ENCODE results near the gene MAD1L1.

DNA sequence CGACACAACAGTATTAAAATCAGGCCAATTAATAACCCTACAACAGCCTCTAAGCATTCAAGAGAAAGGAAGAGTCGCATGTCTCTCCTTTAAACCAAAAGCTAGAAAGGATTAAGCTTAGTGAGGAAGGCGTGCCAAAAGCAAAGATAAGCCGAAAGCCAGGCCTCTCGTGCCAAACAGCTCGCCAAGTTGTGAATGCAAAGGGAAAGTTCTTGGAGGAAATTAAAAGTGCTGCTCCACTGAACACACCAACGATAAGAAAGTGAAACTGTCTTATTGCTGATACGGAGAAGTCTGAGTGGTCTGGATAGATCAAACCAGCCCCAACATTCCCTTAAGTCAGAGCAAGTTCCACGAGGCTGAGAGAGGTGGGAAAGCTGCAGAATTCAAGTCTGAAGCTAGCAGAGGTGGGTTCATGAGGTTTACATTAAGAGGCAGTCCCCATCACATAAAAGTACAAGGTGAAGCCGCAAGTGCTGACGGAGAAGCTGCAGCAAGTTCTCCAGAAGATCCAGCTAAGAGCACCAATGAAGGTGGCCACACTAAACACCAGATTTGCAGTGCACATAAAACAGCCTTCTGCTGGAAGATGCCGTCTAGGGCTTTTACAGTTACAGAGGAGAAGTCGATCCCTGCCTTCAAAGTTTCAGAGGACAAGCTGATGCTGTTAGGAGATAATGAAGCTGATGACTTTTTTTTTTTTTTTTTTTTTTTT is 194.8 kb downstream of the MAD1L1 start:
- no peak for TF ChIP-seq POLR2A (IDR thresholded peaks at IDR 0.05; ENCODE audit: low read depth, low read length)
- TF ChIP-seq, protein P1, sequence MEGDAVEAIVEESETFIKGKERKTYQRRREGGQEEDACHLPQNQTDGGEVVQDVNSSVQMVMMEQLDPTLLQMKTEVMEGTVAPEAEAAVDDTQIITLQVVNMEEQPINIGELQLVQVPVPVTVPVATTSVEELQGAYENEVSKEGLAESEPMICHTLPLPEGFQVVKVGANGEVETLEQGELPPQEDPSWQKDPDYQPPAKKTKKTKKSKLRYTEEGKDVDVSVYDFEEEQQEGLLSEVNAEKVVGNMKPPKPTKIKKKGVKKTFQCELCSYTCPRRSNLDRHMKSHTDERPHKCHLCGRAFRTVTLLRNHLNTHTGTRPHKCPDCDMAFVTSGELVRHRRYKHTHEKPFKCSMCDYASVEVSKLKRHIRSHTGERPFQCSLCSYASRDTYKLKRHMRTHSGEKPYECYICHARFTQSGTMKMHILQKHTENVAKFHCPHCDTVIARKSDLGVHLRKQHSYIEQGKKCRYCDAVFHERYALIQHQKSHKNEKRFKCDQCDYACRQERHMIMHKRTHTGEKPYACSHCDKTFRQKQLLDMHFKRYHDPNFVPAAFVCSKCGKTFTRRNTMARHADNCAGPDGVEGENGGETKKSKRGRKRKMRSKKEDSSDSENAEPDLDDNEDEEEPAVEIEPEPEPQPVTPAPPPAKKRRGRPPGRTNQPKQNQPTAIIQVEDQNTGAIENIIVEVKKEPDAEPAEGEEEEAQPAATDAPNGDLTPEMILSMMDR (IDR thresholded peaks at IDR 0.05; ENCODE audit: extremely low read depth in 1 of 2, insufficient read depth in 1 of 2, low read depth in 1 of 2, low read length in 2 of 2): no peak
- no peak for TF ChIP-seq EZH2 (IDR thresholded peaks at IDR 0.05; ENCODE audit: borderline replicate concordance, low read depth, low read length, severe bottlenecking)
- TF ChIP-seq POLR2AphosphoS5 (IDR thresholded peaks at IDR 0.05; ENCODE audit: insufficient read depth, low read depth, low read length): no peak
- no peak for TF ChIP-seq MYC (IDR thresholded peaks at IDR 0.05; ENCODE audit: low read depth, low read length)
